NCI-H526 (cell line): Measurements from ENCODE around the gene VAV2.
"Not testable (repeated sequence)": the region's sequence is repeated elsewhere in the genome, so short reads cannot be mapped to it uniquely, and the experiment has no call there.

Experiments used
- DNase-seq, 2 experiments: peaks; one replicate each; lab custom pipeline; 2025; lab: John Stamatoyannopoulos, UW

VAV2 gene

DNA sequence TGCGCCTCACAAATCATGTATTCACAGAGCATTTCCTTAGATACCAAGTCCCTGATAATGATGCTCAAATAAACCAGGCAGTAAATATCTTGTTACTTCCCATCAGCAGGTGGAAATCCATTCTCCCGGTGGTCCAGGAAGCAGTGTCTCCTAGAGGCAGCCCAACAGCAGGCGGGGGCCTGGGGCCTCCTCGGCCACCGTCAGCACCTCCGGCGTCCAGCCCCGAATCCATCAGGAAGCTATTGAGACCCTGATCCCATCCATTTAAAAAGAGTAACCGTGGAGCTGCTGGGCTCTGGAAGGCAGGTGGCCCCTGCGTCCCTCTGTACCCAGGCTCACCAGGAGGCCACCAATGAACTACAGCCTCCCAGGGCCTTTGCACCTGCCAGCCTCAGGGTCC is 54.0 kb downstream of the VAV2 start:
- no peak for DNase-seq

DNA sequence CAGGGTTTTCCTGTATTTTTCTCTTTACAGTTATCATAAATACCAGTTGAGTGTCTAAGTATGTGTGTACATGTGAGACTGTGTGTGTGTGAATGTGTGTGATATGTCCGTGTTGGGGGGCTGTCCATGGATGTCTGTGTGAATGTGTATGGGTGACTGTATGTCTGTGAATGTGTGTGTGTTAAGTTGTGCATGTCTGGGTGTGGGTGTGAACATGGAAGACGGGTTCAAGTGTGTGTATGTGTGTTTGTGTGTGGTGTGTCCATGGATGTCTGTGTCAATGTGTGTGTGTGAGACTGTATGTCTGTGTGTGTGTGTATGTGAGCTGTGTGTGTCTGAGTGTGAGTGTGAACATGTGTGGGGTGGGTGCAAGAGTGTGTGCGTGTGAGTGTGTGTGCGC is 55.0 kb downstream of the VAV2 start:
- no peak for DNase-seq

DNA sequence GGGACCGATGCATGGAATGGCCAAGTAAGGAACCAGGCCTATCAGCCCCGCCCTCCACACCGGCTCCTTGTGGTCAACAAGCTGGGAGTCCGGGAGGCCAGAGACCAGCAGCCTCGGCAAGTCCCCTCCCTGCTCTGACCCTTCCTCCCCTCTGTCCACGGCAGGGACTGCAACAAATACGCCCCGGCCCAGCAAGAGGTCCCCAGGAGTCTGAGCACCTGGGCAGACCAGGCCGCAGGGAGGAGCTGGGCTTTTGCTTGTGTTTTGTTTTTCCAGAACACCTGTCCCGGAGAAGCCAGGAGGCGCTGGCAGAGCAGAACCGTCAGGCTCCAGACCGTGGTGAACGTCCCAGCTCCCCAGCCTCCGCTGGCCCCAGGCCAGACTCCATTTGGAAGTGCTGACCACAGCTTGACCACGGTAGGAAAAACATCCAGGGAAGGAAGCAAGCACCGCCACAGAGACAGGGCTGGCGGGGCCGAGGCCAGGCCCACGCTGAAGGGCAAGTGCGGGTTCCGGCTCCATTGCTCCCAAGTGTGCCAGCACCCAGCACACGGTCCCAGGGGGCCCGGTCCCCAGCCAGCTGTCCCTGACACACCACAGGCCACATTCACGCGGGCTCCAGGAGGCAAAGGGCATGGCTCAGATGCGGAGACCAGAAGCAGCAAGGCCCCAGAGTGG is 56.7 kb downstream of the VAV2 start:
- DNase-seq: no peak

DNA sequence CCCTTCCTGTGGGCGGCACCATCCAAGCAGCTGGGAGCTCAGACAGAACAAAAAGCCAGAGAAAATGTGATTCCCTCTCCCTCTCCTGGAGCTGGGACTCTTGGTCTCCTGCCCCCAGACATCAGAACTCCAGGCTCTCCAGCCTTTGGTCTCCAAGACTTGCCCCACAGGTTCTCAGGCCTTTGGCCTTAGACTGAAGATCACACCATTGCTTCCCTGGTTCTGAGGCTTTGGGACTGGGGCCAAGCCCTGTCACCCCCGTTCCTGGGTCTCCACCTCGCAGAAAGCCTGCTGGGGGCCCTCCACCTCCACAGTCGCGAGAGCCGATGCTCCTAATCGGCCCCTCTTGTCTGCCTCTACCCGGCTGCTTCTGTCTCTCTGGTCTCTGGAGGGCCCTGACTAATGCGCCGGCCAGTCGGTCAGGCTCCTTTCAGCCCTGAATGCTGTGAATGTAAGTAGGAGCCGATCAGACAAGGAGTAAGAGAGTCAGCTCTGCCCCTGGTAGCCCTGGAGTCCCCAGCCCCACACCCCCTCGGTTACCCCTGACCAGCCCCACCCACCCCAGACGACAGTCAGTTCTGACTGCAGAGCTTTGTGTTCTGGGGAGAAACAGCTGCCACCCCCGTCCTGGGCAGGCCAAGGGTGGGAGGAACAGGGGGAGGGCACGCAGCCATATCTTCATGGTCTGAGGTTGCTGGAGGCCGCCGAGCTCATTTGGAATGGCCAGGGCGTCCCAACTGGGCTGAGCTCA is 57.5 kb downstream of the VAV2 start:
- no peak for DNase-seq

DNA sequence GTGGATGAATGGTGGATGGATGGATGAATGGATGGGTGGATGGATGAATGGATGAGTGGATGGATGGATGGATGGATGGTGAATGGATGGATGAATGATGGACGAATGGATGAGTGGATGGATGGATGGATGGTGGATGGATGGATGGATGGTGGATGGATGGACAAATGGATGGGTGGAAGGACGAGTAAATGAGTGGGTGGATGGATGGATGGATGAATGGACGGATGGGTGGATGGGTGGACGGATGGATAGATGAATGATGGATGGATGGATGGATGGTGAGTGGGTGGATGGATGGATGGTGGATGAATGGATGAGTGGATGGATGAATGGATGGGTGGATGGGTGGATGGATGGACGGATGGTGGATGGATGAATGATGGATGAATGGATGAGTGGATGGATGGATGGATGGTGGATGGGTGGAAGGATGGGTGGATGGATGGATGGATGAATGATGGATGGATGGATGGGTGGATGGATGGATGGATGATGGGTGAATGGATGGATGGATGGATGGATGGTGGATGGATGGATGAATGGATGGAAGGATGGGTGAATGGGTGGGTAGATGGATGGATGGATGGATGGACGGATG is 58.6 kb downstream of the VAV2 start:
- DNase-seq: no peak

DNA sequence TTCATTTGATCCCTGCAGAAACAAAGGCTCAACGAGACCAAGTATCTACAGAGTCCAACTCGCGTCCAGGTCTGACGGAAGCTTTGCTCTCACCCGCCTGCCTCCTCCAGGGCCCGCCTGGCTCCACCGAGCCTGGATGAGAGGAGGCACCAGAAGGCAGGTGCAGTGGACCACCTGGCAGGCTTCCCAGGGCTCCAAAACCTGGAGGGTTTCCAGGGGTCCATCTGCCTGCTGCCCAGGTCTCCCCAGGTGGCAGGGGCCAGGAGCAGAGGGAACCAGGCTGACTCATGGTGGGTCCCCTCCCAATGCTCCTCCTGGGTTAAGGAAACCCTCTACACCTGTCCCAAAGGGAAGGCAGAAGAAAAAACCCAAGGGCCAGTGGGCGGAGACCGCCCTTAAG is 59.5 kb downstream of the VAV2 start:
- no peak for DNase-seq

DNA sequence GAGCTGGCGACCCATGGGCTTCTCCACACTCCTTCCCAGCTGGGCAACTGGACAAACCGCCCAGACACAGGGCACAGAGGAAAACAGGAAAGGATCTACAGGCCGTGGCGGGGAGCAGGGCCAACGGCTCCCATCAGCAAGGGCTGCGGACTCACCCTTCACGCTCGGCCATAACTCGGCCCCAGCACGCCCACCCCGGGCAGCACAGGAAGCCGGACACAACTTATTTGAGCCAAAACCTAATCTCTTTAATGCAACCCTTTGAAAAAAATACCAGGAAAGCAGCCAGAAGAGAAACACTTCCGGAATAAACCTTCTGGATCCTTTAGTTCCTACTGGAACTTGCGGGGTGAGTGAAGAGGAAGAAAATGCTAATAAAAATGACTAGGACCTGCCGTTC is 59.9 kb downstream of the VAV2 start:
- no peak for DNase-seq

DNA sequence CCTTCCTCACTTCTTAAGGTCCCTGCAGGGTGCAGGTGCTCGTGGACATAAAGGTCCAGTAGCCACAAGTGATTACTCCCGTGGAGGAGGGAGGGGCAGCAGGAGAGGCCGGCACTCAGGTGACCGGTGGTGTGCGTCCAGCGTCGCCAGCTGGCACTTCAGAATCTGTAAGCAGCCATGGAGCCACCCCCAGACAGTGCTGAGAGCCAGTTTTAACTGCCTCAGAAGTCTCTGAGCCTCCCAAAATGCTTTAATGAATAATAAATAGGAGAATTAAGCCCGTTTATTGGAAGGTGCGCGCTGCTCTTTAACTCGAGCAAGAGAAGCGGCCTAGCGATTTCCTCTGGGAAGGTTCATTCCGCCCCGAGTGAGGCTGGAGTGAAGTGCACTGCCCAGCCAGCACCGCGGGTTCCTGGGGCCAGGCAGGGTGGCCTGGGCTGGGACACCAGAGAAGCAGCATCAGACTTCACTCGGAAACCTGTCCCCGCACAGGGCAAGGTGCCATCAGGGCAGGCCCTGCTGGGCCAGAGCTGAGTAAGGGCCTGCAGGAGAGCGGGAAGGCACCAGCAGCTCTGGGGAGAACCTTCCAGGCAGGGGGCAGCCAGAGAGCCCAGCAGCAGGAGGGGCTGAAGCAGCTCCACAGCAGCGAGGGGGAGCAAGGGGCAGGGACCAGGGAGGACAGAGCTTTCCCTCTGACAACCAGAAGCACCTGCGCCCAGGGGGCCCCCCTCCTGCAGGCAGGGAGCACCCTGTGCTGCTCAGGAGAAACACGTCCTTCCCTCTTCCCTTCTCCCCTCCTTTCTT is 61.2 kb downstream of the VAV2 start:
- DNase-seq: peak in 1 of 2 experiments; percentile 7

DNA sequence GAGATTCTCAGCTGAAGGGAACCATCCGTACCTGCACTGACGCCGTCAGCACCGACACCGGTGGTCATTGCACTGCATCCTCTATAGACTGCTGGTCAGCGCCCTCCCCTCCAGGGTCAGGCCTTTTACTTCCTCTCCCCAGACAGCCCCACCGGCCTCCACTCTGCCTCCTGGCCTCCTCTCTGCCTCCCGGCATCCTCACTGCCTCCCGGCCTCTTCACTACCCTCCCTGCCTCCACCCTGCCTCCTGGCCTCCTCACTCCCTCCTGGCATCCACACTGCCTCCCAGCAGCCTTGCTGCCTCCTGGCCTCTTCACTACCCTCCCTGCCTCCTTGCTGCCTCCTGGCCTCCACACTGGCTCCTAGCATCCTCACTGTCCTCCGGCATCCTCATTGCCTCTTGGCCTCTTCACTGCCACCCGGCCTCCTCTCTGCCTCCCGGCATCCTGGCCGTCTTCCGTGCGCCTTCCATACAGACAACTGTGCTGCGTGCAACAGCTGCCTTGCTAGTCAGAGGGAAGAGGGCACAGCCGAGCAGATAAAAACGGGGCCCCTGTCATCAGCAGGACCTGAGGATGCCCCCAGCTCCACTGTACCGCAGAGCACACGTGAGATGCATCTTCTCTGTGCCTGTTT is 62.0 kb downstream of the VAV2 start:
- no peak for DNase-seq

DNA sequence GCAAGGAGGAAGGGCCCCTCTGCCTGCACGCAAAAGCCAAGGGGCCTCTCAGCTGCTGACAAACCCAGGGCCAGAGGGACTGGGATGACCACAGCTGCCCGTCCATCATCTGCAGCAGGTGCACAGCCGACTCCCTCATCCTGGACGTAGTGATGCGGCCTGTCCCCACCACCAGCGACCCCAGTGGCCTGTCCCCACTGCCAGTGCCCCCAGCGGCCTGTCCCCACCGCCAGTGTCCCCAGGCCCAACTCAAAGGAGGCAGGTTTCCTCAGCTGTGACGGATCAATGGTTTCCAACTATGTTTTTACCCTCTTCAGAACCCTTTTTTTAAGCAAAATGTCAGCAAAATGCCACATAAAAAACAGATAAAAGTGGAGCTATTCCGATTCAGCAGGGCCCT is 62.5 kb downstream of the VAV2 start:
- no peak for DNase-seq

DNA sequence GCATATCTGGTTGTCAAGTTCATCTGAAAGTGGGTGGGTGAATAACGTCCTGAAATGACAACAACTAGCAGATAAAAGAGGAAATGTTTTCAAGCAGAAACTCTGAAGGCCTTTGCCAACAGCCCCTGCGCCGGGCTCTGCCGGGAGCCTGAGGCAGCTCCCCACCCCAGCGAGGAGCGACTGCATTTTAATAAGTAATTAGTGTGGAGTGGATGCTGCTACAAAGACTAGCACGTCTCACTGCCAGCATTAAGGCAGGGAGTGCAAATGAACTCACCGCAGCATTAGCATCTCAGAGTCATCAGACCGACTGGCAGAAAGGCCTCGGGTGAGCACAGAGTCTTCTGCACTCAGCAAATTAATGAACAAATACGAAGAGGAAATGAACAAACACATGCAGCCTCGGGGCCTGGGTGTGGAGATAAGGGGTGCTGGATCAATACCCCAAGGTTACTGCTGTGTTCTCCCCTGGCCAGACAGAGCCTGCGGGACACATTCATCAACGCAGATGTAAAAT is 63.8 kb downstream of the VAV2 start:
- peak; percentile 77 to 84 for DNase-seq

DNA sequence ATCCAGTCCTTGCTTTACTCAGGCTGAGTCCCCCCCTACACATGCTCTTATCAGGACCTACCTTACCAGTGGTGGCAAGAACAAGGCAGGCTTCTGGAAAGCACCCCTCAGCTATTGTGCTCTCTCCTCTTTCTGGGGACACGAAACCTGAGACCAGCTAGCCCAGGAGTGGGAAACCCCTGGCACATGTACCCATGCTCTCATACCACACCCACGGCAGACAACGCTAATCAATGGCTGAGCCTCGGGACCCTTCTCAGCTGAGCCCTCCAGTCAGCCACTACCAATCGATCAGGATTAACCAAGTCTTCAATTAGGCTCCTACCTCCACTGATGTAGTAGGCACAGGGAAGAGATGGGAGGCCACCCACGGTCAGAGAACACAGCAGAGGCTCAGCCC is 65.1 kb downstream of the VAV2 start:
- DNase-seq: no peak

DNA sequence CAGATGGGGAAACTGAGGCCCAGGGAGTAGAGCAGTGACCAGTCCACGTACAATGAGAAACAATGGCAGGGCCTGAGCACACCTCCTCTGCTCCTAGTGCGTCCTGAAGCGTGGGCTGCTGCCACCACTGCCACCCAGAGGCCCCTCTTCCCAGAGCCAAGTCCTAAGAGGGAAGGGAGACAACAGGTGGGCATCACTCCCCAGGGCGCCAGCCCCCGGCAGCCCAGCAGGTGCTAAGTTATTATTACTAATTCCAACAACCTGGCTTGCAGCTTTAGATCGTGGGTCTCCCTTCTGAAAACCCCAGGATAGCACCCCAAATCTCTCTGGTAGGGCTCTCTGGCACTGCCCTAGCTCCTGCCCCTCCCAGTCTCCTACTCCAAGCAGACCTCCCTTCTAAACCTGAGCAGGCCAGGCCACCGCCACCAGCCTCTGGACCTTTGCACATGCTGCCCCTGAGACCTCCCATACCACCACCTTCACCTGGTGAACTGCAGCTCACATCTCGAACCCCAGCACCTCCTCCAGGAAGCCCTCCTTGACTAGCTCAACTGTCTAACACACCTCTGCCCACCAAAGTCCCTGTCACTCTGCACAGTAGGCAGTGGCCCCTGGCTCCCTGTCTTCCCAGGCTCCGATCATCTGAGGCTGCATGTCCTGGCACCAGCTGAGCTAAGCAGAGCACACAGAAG is 65.8 kb downstream of the VAV2 start:
- DNase-seq: no peak

DNA sequence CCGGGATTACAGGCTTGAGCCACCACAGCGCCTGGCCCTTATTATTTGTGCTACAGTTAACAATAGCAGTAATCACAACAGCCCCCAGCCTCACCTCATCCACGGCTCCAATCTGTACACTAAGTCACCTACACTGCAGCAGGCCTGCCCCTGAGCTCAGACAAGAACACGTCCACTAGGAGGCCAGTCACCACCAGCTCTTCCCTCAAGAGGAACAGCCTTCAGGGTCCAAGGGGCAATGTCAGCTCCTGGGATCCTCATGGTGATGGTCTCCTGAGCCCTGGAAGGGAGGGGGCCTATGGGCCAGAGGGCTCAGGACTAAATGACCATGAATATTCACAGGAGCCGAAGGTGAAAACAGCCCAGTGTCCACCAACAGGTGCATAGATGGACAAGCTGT is 67.7 kb downstream of the VAV2 start:
- no peak for DNase-seq

DNA sequence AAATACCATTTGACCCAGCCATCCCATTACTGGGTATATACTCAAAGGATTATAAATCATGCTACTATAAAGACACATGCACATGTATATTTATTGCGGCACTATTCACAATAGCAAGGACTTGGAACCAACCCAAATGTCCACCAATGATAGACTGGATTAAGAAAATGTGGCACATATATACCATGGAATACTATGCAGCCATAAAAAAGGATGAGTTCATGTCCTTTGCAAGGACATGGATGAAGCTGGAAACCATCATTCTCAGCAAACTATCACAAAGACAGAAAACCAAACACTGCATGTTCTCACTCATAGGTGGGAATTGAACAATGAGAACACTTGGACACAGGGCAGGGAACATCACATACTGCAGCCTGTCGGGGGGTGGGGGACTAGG is 68.5 kb downstream of the VAV2 start:
- not testable (repeated sequence) for DNase-seq

DNA sequence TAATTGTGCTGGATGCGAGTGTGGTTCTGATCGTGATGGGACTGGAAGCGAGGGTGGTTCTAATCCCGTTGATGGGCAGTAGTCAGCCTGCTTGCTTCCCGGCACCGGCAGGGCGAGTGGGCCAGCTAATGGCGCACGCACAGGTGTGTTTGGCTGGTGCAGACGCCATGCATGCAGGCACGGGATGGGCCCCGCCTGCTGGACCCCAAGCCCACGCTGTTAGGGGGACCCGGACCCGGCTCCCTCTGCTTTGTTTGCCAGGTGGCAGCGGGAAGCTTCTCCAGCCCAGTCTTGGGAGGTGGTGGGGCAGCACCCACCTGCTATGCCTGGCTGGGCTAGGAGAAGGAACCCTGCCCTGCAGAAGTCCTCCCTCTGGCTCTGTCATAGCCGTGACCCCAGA is 70.3 kb downstream of the VAV2 start:
- DNase-seq: no peak

DNA sequence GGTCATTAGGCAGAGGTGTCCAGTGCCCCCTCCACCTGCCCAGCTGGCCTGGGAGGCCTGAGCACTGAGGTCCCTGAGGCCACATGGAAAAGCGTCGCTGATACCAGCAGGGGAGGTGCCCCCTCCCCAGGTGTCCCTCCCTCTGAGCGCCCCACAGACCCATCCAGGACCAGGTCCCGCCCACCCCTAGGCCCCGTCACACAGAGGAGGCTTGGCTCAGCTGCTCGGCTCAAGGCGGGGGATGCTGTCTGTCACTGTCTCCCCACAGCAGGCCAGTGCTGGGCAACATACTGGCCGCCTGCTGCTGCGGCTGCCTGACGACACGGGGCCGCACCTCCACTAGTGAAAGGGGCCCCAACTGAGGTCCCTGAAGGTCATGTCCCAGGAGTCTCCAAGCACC is 71.7 kb downstream of the VAV2 start:
- no peak for DNase-seq

DNA sequence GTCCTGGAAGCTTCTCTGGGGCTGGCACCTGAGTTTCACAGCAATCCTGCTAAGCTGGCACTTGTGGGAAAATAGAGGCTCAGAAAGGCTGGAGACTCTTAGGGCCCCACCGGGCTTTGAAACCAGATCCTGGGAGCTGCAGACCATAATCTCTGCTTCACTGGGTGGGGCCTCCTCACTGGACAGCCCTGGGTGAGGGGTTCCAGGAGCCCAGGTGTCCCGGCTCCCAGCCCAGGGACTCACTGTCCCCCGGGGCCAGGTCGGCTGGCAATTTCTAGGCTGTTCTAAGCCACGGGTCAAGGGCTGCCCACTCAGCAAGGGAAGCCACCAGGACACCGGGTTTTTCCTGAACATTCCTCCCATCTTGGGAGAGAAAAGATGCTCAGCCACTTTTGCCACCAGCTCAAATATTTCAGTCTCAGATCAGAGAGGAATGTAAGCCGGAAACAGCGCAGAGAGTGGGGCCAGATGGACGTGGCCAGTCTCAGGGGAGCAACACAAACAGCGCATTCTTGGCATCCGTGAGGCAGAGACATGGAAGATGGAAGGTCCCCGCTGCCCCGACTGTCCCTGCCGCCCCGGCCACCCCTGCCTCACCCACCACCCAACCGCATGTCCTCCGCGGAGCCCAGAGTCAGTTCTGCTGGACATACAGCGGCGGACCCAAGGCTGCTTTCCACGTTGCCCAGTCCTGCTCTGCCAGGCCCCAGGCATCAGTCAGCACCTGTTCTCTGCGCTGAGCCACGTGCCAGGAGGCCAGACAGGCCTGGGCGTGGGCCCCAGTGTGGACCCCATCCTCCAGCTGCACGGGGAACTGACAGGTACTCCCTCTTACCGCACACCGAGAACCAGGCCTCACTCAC is 72.6 kb downstream of the VAV2 start:
- DNase-seq: no peak

DNA sequence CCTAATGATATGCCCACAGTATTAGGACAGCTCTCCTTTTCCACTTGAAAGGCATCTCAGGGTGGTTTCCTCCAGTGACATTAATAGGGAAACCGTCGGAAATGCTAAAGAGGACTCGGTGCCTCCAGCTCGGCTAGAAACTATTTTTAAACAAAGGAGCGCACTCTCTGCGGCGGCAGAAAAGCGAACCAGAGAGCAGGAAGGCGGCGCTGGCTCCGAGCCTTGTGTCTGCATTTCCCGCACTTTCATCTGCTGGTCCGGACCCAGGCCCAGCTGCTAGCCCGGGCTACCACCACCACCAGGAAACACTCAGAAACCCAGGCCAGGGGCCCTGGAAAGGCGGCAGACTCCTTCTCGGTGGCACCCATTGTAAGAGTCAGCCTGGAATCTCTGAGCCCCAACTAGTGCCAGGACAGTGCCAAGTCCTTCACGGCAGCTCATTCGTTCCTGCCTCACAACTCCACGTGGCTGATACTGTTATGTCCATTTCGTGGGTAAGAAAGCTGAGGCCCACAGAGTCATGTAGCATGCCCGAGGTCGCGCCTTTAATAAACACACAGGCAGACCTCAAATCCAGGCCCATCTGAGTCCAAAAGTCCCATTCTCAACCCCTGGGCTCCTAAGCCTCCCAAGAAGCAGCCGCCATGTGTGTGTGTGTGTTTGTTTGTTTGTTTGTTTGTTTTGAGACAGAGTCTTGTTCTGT is 73.9 kb downstream of the VAV2 start:
- DNase-seq: no peak

DNA sequence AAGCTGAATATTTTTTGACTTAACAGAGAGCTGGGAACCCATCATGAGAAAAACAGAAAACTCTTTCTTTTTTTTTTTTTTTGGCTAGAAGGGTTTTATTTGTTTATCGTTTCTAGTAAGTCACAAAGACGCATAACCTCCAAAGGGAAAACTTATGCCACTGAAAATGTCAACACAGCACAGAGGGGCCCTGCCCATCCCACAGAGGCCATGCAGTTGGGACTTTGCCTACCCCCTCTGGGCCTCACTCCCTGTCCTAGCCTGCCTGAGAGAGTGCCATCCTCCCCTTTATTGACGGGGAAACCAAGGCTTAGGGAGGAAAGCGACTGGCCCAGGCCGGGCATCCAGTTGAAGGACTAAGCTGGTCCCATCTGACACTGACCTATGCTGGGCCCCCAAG is 74.7 kb downstream of the VAV2 start:
- no peak for DNase-seq
